Omental fat pad (tissue), 4 donors: ENCODE measurements around the gene RNF144A. TPM values are rescaled to one million over a fixed set of nuclear protein-coding genes. Genes with fewer than 3 reads are reported as not detected.

Experiments used
- ATAC-seq: fragments of 150-250 bp; one replicate; pipeline ENCODE4 v1.9.1; 2016; ENCODE audit warnings: mild to moderate bottlenecking, moderate library complexity; ENCODE audit not compliant: low FRiP score
- DNase-seq: peaks from one replicate; pipeline ENCODE4 v3.0.0-alpha.2; 2019; ENCODE audit warnings: low spot score
- total RNA-seq, 4 donors: library from RNA; depleted of rRNA; stranded (reverse); fragments of >200 nt; gene quantifications; one replicate each; pipeline ENCODE4 v1.1.0, GENCODE V29; 2016
- TF ChIP-seq, protein P1 (sequence below), 3 donors: fragments of 450-650 bp; IDR thresholded peaks; one replicate each; pipeline ENCODE4 v1.5.1; 2016 to 2017; ENCODE audit warnings: antibody characterized with exemption in 3 of 3, mild to moderate bottlenecking in 3 of 3, moderate library complexity in 2 of 3

The RNF144A gene
- total RNA-seq, 4 donors from 2014 or later, result 12.6 to 39.9 (median 16.3) TPM

- TF ChIP-seq, protein P1, sequence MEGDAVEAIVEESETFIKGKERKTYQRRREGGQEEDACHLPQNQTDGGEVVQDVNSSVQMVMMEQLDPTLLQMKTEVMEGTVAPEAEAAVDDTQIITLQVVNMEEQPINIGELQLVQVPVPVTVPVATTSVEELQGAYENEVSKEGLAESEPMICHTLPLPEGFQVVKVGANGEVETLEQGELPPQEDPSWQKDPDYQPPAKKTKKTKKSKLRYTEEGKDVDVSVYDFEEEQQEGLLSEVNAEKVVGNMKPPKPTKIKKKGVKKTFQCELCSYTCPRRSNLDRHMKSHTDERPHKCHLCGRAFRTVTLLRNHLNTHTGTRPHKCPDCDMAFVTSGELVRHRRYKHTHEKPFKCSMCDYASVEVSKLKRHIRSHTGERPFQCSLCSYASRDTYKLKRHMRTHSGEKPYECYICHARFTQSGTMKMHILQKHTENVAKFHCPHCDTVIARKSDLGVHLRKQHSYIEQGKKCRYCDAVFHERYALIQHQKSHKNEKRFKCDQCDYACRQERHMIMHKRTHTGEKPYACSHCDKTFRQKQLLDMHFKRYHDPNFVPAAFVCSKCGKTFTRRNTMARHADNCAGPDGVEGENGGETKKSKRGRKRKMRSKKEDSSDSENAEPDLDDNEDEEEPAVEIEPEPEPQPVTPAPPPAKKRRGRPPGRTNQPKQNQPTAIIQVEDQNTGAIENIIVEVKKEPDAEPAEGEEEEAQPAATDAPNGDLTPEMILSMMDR (IDR thresholded peaks at IDR 0.05), result no peak
- DNase-seq, result no peak
- ATAC-seq, result no peak
Measured at GRCh38 chr2:7035884-7036283, 118.7 kb downstream of the RNF144A start.

- TF ChIP-seq, protein P1 (IDR thresholded peaks at IDR 0.05), result peak in 1 of 3 donors; percentile 18
- ATAC-seq (peak; percentile 50), DNase-seq (no peak)
Measured at GRCh38 chr2:7037340-7038333, 120.4 kb downstream of the RNF144A start.

DNA sequence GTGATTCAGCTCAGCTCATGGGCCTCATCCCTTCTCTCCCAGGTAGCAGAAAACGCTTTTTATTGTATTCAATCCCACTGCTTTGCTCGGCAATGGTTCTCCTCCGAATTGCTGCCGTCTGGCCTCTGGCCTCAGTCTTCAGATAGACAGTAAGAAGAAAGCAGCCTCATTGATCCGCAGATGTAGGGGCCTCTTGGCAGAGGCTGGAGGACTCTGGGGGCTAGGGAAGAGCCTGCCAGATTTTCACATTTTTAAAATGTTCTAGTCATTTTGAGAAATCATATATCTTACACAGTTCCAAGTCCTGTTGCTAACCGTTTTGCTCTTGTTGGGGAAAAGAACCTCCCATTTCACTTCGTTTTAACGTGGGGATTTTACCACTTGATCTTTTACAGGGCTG lies 123.3 kb downstream of the RNF144A start:
- TF ChIP-seq, protein P1 (IDR thresholded peaks at IDR 0.05), result no peak
- ATAC-seq (no peak), DNase-seq (no peak)

DNA sequence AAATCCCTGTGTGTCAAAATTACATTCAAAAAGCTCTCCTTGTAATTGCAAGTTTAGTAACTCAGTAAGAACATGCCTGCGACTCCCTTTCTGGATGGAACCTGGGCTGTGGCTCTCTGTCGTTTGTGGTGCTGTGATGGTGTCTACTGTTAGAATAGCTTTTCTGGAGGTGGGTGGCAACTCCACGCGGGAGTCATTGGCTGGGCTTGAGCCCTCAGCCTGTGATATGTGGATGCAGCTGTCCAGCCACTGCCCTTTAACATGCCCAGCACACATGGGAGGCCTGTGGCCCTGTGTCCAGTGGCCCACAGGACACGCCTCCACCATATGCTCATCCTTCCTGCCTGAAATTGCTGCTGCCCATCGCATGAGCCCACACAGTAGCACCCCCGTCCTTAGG lies 124.2 kb downstream of the RNF144A start:
- DNase-seq (no peak), ATAC-seq (no peak)
- TF ChIP-seq, protein P1 (IDR thresholded peaks at IDR 0.05), result no peak

DNA sequence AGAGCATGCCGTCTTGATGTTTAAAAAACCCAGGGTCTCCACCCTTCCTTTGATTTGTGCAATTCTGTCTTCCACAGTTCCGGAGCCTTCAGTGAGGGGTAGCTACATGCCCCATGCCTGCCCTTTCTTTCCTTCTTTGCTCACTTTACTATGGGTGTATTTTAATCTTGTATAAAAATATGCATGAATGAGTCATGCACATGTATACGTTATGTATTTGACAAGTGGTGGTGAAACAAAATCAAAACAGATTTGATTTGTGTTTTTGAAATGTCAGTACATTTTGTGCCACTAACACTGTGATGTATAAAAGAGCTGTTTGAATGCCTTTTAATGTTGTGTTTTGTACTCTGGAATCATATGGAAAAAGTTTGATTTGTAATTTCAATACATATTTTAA lies 126.5 kb downstream of the RNF144A start:
- TF ChIP-seq, protein P1 (IDR thresholded peaks at IDR 0.05), result no peak
- no peak for ATAC-seq
- DNase-seq, result no peak

DNA sequence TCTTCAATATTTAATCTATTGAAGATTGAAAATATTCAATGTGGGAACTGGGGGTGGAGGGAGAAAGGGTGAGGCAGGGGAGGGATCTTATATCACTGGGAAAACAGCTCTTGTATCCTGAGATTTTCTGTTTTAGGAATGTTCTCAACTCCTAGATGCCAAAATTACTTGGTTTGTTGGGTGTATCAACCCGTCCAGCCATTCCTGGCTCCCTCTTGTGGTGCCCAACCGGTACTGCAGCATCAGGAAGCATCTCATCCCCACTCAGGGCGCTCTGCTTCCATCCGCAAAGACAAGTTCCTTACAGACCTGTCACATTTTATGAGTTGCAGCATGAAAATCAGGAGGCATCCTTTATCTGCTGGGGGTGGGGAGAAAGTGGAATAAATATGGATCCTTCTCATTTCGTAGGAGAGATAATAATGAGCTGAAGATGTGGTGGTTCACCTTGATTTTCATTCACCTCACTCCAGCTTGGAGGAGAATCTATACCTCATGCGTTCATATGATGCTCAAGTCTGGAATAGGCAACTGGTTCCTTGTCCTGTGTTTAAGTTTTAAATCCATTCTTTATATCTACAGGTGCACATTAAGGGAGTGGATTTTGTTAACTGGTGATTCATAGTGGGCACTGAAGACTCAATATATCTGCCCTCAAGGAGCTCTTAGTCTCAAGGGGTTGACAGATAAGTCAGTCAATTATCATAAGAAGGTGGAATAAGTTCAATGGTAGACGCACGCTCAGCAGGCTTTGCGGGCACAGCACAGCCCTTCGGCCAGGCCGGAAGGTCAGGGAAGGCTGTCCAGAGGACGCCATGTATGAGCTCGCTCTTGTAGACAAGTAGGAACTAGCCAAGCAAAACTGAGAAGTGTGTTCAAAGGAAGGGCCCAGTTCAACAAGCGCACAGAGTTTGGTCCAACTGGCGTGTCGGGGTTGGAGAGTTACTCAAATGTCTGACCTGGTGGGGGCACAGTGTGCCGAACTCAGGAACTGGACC lies 127.3 kb downstream of the RNF144A start:
- TF ChIP-seq, protein P1 (IDR thresholded peaks at IDR 0.05), result peak in 2 of 3 donors; percentile 16 to 90
- ATAC-seq, result peak; percentile 45
- DNase-seq, result peak; percentile 48
